AG04449 (cell line): ENCODE data around the gene ZBTB11.

Experiments used
- CTCF ChIA-PET: fragments of 350-600 bp; formaldehyde crosslinking; extraction: SDS; loops from one replicate; lab custom pipeline; 2021; ENCODE audit warnings: antibody characterized with exemption; lab: Yijun Ruan, JAX
- POLR2A ChIA-PET: fragments of 400-600, 350-600 bp; formaldehyde crosslinking; extraction: SDS; loops from one replicate; lab custom pipeline; 2020; ENCODE audit warnings: antibody characterized with exemption, inconsistent platforms; lab: Yijun Ruan, JAX
- DNase-seq: peaks from one replicate; pipeline ENCODE4 v3.0.0-alpha.2; 2010; ENCODE audit warnings: low read depth, low spot score
- H3K4me3 ChIP-seq: 2 replicates; pipeline ENCODE4 v1.5.1; 2011; ENCODE audit warnings: low read depth, mild to moderate bottlenecking, control low read depth, low read length
- CTCF ChIP-seq: IDR thresholded peaks from one replicate; pipeline ENCODE4 v1.5.1; 2011; ENCODE audit warnings: mild to moderate bottlenecking, moderate library complexity, low read length, control low read depth, inconsistent platforms; ENCODE audit not compliant: insufficient read depth; ENCODE audit errors: missing control alignments

The ZBTB11 gene

GRCh38 chr3:101629219-101629618, 47.7 kb downstream of the ZBTB11 start:
- TF ChIP-seq CTCF: no peak
- ChIA-PET POLR2A (no interaction called here), CTCF (no interaction called here)
- no peak for DNase-seq
- no peak overlapping the region for H3K4me3 ChIP-seq

- ChIA-PET POLR2A (no interaction called here), CTCF (no interaction called here)
- no peak for DNase-seq
Measured at GRCh38 chr3:101625879-101626278, 51.1 kb downstream of the ZBTB11 start.

GRCh38 chr3:101624857-101625256, 52.1 kb downstream of the ZBTB11 start:
- CTCF ChIA-PET: interaction anchor here (1.3 kb wide), 1 partner anchor 15 kb away, joined by 4 read pairs; no protein-coding TSS in a partner anchor
- H3K4me3 ChIP-seq: no peak overlapping the region

More at GRCh38 chr3:101625879-101626278, 51.1 kb downstream of the ZBTB11 start:
- no peak overlapping the region for H3K4me3 ChIP-seq
- TF ChIP-seq CTCF: no peak

GRCh38 chr3:101623656-101624055, 53.3 kb downstream of the ZBTB11 start:
- DNase-seq: no peak
- POLR2A ChIA-PET: no interaction called here
- H3K4me3 ChIP-seq: no peak overlapping the region
- TF ChIP-seq CTCF: no peak
- CTCF ChIA-PET: no interaction called here

More at GRCh38 chr3:101624857-101625256, 52.1 kb downstream of the ZBTB11 start:
- POLR2A ChIA-PET: no interaction called here
- no peak for TF ChIP-seq CTCF
- DNase-seq: no peak

- ChIA-PET POLR2A (no interaction called here), CTCF (interaction anchor here (1.1 kb wide), 1 partner anchor 88 kb away, joined by 3 read pairs; no protein-coding TSS in a partner anchor)
- no peak overlapping the region for H3K4me3 ChIP-seq
- TF ChIP-seq CTCF: no peak
- no peak for DNase-seq
Measured at GRCh38 chr3:101619734-101620133, 57.2 kb downstream of the ZBTB11 start.

- no peak for TF ChIP-seq CTCF
- POLR2A ChIA-PET: no interaction called here
- CTCF ChIA-PET: no interaction called here
Measured at GRCh38 chr3:101618726-101619125, 58.2 kb downstream of the ZBTB11 start.

More at GRCh38 chr3:101618726-101619125, 58.2 kb downstream of the ZBTB11 start:
- H3K4me3 ChIP-seq: no peak overlapping the region
- no peak for DNase-seq
